ENCODE data around the gene IMMP2L.

DNA sequence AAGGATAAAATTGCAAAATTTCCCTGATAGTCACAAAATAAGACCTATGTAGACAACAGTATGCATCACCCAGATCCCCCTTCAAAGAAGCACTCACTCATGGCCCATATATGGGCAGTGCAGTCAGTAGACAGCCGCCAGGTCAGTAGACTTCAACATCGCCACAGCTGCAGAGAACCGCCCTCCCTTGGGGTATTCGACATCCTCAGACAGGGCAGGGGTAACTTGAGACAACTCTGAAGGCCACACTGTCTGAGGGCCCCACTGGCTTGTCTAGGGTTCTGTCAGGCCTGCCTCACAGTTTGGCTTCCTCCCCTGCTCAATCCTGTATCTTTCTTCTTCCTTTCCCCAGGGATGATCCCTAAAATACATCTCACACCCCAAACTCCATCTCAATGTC, 172.3 kb downstream of the IMMP2L start:
- TF ChIP-seq, protein P1, sequence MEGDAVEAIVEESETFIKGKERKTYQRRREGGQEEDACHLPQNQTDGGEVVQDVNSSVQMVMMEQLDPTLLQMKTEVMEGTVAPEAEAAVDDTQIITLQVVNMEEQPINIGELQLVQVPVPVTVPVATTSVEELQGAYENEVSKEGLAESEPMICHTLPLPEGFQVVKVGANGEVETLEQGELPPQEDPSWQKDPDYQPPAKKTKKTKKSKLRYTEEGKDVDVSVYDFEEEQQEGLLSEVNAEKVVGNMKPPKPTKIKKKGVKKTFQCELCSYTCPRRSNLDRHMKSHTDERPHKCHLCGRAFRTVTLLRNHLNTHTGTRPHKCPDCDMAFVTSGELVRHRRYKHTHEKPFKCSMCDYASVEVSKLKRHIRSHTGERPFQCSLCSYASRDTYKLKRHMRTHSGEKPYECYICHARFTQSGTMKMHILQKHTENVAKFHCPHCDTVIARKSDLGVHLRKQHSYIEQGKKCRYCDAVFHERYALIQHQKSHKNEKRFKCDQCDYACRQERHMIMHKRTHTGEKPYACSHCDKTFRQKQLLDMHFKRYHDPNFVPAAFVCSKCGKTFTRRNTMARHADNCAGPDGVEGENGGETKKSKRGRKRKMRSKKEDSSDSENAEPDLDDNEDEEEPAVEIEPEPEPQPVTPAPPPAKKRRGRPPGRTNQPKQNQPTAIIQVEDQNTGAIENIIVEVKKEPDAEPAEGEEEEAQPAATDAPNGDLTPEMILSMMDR (conservative IDR thresholded peaks at IDR 0.05), result no peak
- TF ChIP-seq ZFX (IDR thresholded peaks at IDR 0.05), result no peak

All from C4-2B (cell line).